ENCODE results near the gene ISLR. TPM values are rescaled to one million over a fixed set of nuclear protein-coding genes. Genes with fewer than 3 reads are reported as not detected.

The ISLR gene
- total and polyA plus RNA-seq, 2 experiments from 2014 or later = 0.55 TPM; not detected in 1

GRCh38 chr15:74194572-74195559 is 21.4 kb downstream of the ISLR start:
- Histone ChIP-seq H3K27ac (ENCODE audit: low read depth) (no peak overlapping the region), H3K4me1 (ENCODE audit: insufficient read depth) (no peaks in the 10 kb centered on the region), H3K79me2 (replicated peaks; ENCODE audit: insufficient read depth) (no peaks in the 10 kb centered on the region), H4K20me1 (replicated peaks; ENCODE audit: insufficient read depth) (no peaks in the 10 kb centered on the region), H3F3A (replicated peaks; ENCODE audit: low read depth) (no peaks in the 10 kb centered on the region), H3K27me3 (ENCODE audit: insufficient read depth) (no peaks in the 10 kb centered on the region), H2AFZ (no peak overlapping the region), H3K9me2 (ENCODE audit: insufficient read depth) (no peaks in the 10 kb centered on the region), H3K36me3 (ENCODE audit: insufficient read depth) (no peaks in the 10 kb centered on the region; the same call in 1 of the 2 replicates), H3K4me3 (no peak overlapping the region), H3K4me2 (no peak overlapping the region)
- ATAC-seq = no peak
- no peak for DNase-seq (ENCODE audit: low spot score)
- no peaks in the 10 kb centered on the region for H3K9me3 Mint-ChIP-seq
- no peak overlapping the region for H3K27ac Mint-ChIP-seq
- H3K4me1 Mint-ChIP-seq = peaks cover 8% of the 10 kb centered on the region
- H3K36me3 Mint-ChIP-seq (ENCODE audit: low read depth) = no peaks in the 10 kb centered on the region; the same call in 2 of the 3 replicates
- no peak overlapping the region for H3K4me3 Mint-ChIP-seq
- peaks cover 16% of the 10 kb centered on the region for H3K27me3 Mint-ChIP-seq (ENCODE audit: insufficient read depth, low read depth, poor library complexity)
- TF ChIP-seq NANOG (IDR thresholded peaks at IDR 0.05; ENCODE audit: borderline replicate concordance) = no peak
- no peak for TF ChIP-seq EZH2 (IDR thresholded peaks at IDR 0.05; ENCODE audit: low read depth, unreplicated experiment)
- TF ChIP-seq EZH2phosphoT487 (IDR thresholded peaks at IDR 0.05; ENCODE audit: unreplicated experiment) = no peak
- TF ChIP-seq ZNF114 (CRISPR knock-in tag; IDR thresholded peaks at IDR 0.05) = no peak
- no peak for TF ChIP-seq ZNF462 (CRISPR knock-in tag; IDR thresholded peaks at IDR 0.05)
- TF ChIP-seq, protein P1, sequence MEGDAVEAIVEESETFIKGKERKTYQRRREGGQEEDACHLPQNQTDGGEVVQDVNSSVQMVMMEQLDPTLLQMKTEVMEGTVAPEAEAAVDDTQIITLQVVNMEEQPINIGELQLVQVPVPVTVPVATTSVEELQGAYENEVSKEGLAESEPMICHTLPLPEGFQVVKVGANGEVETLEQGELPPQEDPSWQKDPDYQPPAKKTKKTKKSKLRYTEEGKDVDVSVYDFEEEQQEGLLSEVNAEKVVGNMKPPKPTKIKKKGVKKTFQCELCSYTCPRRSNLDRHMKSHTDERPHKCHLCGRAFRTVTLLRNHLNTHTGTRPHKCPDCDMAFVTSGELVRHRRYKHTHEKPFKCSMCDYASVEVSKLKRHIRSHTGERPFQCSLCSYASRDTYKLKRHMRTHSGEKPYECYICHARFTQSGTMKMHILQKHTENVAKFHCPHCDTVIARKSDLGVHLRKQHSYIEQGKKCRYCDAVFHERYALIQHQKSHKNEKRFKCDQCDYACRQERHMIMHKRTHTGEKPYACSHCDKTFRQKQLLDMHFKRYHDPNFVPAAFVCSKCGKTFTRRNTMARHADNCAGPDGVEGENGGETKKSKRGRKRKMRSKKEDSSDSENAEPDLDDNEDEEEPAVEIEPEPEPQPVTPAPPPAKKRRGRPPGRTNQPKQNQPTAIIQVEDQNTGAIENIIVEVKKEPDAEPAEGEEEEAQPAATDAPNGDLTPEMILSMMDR (conservative IDR thresholded peaks at IDR 0.05; ENCODE audit: low read depth in 2 of 2) = no peak
- TF ChIP-seq REST (IDR thresholded peaks at IDR 0.05; ENCODE audit: unreplicated experiment) = no peak
- no peak for TF ChIP-seq CREB1 (CRISPR knock-in tag; IDR thresholded peaks at IDR 0.05; ENCODE audit: low read depth)
- TF ChIP-seq STAT1 (IDR thresholded peaks at IDR 0.05; ENCODE audit: unreplicated experiment) = no peak
- TF ChIP-seq POLR2AphosphoS5 (IDR thresholded peaks at IDR 0.05; ENCODE audit: low read depth) = no peak
- TF ChIP-seq ZNF331 (CRISPR knock-in tag; IDR thresholded peaks at IDR 0.05; ENCODE audit: low read depth) = no peak

Measured in GM23338 (cell line).